SK-N-SH treated with all-trans-retinoic acid at 6 μM for 48 hours (cell line): ENCODE results near the gene ABCA8.

Experiments used
- ATAC-seq: fragments of 200-7000 bp; cut with Tn5 transposase; 3 replicates; pipeline ENCODE4 v1.9.1; 2020; ENCODE audit warnings: mild to moderate bottlenecking, moderate library complexity
- ARNTL ChIP-seq: fragments of 450-650 bp; formaldehyde crosslinking; IDR thresholded peaks from 2 replicates; pipeline ENCODE4 v1.5.0; 2020; ENCODE audit warnings: low read depth, mild to moderate bottlenecking, moderate library complexity, borderline replicate concordance
- BACH2 ChIP-seq: fragments of 250-450 bp; sonication (Bioruptor Pico); IDR thresholded peaks from 2 replicates; pipeline ENCODE4 v1.9.0; 2021; ENCODE audit warnings: mild to moderate bottlenecking, borderline replicate concordance
- CSDC2 ChIP-seq: fragments of 250-450 bp; sonication (Bioruptor Pico); IDR thresholded peaks from 2 replicates; pipeline ENCODE4 v1.5.0; 2020; ENCODE audit warnings: mild to moderate bottlenecking, moderate library complexity
- ESRRG ChIP-seq: fragments of 250-450 bp; sonication (Bioruptor Pico); IDR thresholded peaks from 2 replicates; pipeline ENCODE4 v1.6.1; 2021; ENCODE audit warnings: mild to moderate bottlenecking
- GLIS3 ChIP-seq: fragments of 250-450 bp; sonication (Bioruptor Pico); IDR thresholded peaks from 2 replicates; pipeline ENCODE4 v1.5.0; 2020; ENCODE audit warnings: mild to moderate bottlenecking, moderate library complexity
- ISL1 ChIP-seq: fragments of 250-450 bp; sonication (Bioruptor Pico); IDR thresholded peaks from 2 replicates; pipeline ENCODE4 v2.1.2; 2022; ENCODE audit warnings: mild to moderate bottlenecking, moderate library complexity
- OSR1 ChIP-seq: fragments of 250-450 bp; sonication (Bioruptor Pico); IDR thresholded peaks from 2 replicates; pipeline ENCODE4 v1.8.0; 2022; ENCODE audit warnings: moderate library complexity, mild to moderate bottlenecking, inconsistent platforms
- PATZ1 ChIP-seq: fragments of 250-450 bp; sonication (Bioruptor Pico); IDR thresholded peaks from 2 replicates; pipeline ENCODE4 v1.8.0; 2020; ENCODE audit warnings: mild to moderate bottlenecking, moderate library complexity, borderline replicate concordance
- PPARA ChIP-seq: fragments of 250-450 bp; sonication (Bioruptor Pico); IDR thresholded peaks from 2 replicates; pipeline ENCODE4 v1.5.0; 2020; ENCODE audit warnings: mild to moderate bottlenecking, borderline replicate concordance
- RARB ChIP-seq: fragments of 250-450 bp; sonication (Bioruptor Pico); IDR thresholded peaks from 2 replicates; pipeline ENCODE4 v1.8.0; 2021; ENCODE audit warnings: mild to moderate bottlenecking, moderate library complexity
- SNAI2 ChIP-seq: fragments of 250-450 bp; sonication (Bioruptor Pico); IDR thresholded peaks from 2 replicates; pipeline ENCODE4 v1.5.0; 2020; ENCODE audit warnings: mild to moderate bottlenecking, moderate library complexity
- TCF4 ChIP-seq: fragments of 250-450 bp; sonication (Bioruptor Pico); IDR thresholded peaks from 2 replicates; pipeline ENCODE4 v1.8.0; 2021; ENCODE audit warnings: mild to moderate bottlenecking, moderate library complexity, borderline replicate concordance
- TOX ChIP-seq: fragments of 250-450 bp; sonication (Bioruptor Pico); IDR thresholded peaks from 2 replicates; pipeline ENCODE4 v1.8.0; 2021; ENCODE audit warnings: mild to moderate bottlenecking, moderate library complexity, borderline replicate concordance
- ZC3H10 ChIP-seq: fragments of 250-450 bp; sonication (Bioruptor Pico); IDR thresholded peaks from 2 replicates; pipeline ENCODE4 v1.5.1; 2021; ENCODE audit warnings: mild to moderate bottlenecking, moderate library complexity
- ZFP3 ChIP-seq: fragments of 250-450 bp; sonication (Bioruptor Pico); IDR thresholded peaks from 2 replicates; pipeline ENCODE4 v1.5.0; 2020; ENCODE audit warnings: mild to moderate bottlenecking, moderate library complexity
- ZFP30 ChIP-seq: fragments of 450-650 bp; formaldehyde crosslinking; IDR thresholded peaks from 2 replicates; pipeline ENCODE4 v1.5.0; 2022; ENCODE audit warnings: mild to moderate bottlenecking, moderate library complexity
- ZNF565 ChIP-seq: fragments of 450-650 bp; formaldehyde crosslinking; conservative IDR thresholded peaks from 2 replicates; pipeline ENCODE4 v1.5.0; 2020; ENCODE audit warnings: low read depth, mild to moderate bottlenecking, moderate library complexity
- ZNF70 ChIP-seq: fragments of 450-650 bp; formaldehyde crosslinking; IDR thresholded peaks from 2 replicates; pipeline ENCODE4 v1.5.0; 2020; ENCODE audit warnings: mild to moderate bottlenecking, moderate library complexity
- ZNF8 ChIP-seq: fragments of 450-650 bp; formaldehyde crosslinking; IDR thresholded peaks from 2 replicates; pipeline ENCODE4 v1.5.0; 2020; ENCODE audit warnings: mild to moderate bottlenecking, moderate library complexity
- TF ChIP-seq, protein P1 (sequence below): fragments of 250-450 bp; sonication (Bioruptor Pico); IDR thresholded peaks from 2 replicates; pipeline ENCODE4 v1.5.1; 2020; ENCODE audit warnings: low read depth, mild to moderate bottlenecking, moderate library complexity
- TF ChIP-seq, protein P2 (sequence below): fragments of 250-450 bp; sonication (Bioruptor Pico); IDR thresholded peaks from 2 replicates; pipeline ENCODE4 v1.5.1; 2021; ENCODE audit warnings: mild to moderate bottlenecking, moderate library complexity
- TF ChIP-seq, protein P3 (sequence below): fragments of 250-450 bp; sonication (Bioruptor Pico); IDR thresholded peaks from 2 replicates; pipeline ENCODE4 v1.5.0; 2020; ENCODE audit warnings: mild to moderate bottlenecking, moderate library complexity

ABCA8 gene

DNA sequence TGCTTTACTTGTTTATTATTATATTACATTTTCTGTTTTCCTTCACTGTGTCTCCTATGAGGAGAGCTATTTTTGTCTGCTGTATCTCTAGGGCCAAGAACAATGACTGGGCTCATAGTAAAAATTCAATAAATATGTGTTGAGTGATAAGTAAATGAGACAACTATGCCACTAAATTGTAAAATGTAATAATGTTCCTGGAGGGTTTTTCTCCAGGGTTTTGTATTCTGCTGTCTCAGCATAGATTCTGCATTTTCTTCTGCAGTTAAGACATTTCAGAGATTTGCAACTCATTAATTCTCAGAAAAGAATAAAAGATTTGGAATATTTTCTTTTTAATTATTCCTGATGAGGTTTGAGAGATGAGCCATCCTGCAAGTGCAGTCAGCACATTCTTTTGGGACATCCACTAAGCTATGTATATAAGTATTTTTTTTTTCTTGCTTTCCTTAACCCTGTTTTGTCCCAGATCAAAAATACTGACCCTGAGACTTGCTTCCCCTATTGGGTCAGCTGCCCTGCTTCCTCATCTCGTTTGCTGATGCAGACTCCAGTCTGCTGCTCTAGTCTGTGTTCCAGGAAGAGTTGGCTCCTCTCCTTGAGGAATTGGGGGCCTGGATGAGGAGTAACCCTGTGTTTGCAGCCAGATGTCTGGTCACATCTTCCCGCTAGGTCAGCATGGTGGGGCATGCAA lies 122.9 kb downstream of the ABCA8 start:
- TF ChIP-seq ISL1 (CRISPR knock-in tag): no peak
- no peak for TF ChIP-seq TCF4
- no peak for TF ChIP-seq PATZ1 (CRISPR knock-in tag)
- TF ChIP-seq, protein P1, sequence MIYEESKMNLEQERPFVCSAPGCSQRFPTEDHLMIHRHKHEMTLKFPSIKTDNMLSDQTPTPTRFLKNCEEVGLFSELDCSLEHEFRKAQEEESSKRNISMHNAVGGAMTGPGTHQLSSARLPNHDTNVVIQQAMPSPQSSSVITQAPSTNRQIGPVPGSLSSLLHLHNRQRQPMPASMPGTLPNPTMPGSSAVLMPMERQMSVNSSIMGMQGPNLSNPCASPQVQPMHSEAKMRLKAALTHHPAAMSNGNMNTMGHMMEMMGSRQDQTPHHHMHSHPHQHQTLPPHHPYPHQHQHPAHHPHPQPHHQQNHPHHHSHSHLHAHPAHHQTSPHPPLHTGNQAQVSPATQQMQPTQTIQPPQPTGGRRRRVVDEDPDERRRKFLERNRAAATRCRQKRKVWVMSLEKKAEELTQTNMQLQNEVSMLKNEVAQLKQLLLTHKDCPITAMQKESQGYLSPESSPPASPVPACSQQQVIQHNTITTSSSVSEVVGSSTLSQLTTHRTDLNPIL: no peak
- no peak for TF ChIP-seq ZFP3 (CRISPR knock-in tag)
- TF ChIP-seq GLIS3 (CRISPR knock-in tag): no peak
- no peak for TF ChIP-seq BACH2
- TF ChIP-seq TOX (CRISPR knock-in tag): no peak
- no peak for TF ChIP-seq ZNF565 (CRISPR knock-in tag)
- TF ChIP-seq ZC3H10: no peak
- TF ChIP-seq ARNTL: no peak
- no peak for TF ChIP-seq ESRRG (CRISPR knock-in tag)
- no peak for TF ChIP-seq OSR1 (CRISPR knock-in tag)
- no peak for TF ChIP-seq PPARA
- TF ChIP-seq ZNF70 (CRISPR knock-in tag): no peak
- no peak for TF ChIP-seq ZNF8 (CRISPR knock-in tag)
- no peak for TF ChIP-seq SNAI2 (CRISPR knock-in tag)
- TF ChIP-seq, protein P2, sequence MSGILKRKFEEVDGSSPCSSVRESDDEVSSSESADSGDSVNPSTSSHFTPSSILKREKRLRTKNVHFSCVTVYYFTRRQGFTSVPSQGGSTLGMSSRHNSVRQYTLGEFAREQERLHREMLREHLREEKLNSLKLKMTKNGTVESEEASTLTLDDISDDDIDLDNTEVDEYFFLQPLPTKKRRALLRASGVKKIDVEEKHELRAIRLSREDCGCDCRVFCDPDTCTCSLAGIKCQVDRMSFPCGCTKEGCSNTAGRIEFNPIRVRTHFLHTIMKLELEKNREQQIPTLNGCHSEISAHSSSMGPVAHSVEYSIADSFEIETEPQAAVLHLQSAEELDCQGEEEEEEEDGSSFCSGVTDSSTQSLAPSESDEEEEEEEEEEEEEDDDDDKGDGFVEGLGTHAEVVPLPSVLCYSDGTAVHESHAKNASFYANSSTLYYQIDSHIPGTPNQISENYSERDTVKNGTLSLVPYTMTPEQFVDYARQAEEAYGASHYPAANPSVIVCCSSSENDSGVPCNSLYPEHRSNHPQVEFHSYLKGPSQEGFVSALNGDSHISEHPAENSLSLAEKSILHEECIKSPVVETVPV (CRISPR knock-in tag): no peak

GRCh38 chr17:68831170-68831569 lies 124.0 kb downstream of the ABCA8 start:
- TF ChIP-seq ZNF70 (CRISPR knock-in tag) (no peak), ZNF8 (CRISPR knock-in tag) (no peak), ZFP3 (CRISPR knock-in tag) (no peak), CSDC2 (no peak), OSR1 (CRISPR knock-in tag) (no peak), BACH2 (no peak), ISL1 (CRISPR knock-in tag) (no peak), ZC3H10 (no peak), ZNF565 (CRISPR knock-in tag) (no peak)
- TF ChIP-seq, protein P3, sequence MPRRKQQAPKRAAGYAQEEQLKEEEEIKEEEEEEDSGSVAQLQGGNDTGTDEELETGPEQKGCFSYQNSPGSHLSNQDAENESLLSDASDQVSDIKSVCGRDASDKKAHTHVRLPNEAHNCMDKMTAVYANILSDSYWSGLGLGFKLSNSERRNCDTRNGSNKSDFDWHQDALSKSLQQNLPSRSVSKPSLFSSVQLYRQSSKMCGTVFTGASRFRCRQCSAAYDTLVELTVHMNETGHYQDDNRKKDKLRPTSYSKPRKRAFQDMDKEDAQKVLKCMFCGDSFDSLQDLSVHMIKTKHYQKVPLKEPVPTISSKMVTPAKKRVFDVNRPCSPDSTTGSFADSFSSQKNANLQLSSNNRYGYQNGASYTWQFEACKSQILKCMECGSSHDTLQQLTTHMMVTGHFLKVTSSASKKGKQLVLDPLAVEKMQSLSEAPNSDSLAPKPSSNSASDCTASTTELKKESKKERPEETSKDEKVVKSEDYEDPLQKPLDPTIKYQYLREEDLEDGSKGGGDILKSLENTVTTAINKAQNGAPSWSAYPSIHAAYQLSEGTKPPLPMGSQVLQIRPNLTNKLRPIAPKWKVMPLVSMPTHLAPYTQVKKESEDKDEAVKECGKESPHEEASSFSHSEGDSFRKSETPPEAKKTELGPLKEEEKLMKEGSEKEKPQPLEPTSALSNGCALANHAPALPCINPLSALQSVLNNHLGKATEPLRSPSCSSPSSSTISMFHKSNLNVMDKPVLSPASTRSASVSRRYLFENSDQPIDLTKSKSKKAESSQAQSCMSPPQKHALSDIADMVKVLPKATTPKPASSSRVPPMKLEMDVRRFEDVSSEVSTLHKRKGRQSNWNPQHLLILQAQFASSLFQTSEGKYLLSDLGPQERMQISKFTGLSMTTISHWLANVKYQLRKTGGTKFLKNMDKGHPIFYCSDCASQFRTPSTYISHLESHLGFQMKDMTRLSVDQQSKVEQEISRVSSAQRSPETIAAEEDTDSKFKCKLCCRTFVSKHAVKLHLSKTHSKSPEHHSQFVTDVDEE (CRISPR knock-in tag): no peak
- TF ChIP-seq, protein P2 (CRISPR knock-in tag): no peak
- ATAC-seq: no peak

More for the DNA sequence above, 122.9 kb downstream of the ABCA8 start:
- ATAC-seq: no peak

DNA sequence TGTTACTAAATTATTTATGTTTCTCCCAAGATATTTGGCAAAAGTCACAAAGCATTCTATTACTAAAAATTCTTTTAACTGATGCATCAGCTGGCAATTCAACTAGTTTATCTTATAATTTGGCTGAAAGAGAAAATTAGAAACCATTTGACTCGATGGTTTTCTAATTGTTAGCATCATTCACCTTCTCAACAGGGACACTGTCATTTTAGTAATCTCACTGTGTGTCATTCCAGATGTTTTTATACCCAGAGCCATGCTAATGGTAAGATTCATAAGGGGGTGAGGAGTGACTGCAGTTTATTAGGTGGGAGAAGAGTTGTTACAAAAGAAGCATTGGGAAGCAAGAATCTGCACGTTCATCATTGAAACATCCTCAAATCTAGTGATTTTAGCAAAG lies 124.9 kb downstream of the ABCA8 start:
- no peak for ATAC-seq
- TF ChIP-seq OSR1 (CRISPR knock-in tag) (no peak), ZNF70 (CRISPR knock-in tag) (no peak), TOX (CRISPR knock-in tag) (no peak), PPARA (no peak), ZFP3 (CRISPR knock-in tag) (no peak), TCF4 (no peak), SNAI2 (CRISPR knock-in tag) (no peak), ISL1 (CRISPR knock-in tag) (no peak), RARB (CRISPR knock-in tag) (no peak), ZC3H10 (no peak), ZFP30 (CRISPR knock-in tag) (no peak), BACH2 (no peak), ZNF565 (CRISPR knock-in tag) (no peak)
- TF ChIP-seq, protein P3 (CRISPR knock-in tag): no peak
